Prostate gland (tissue), 2 donors: ENCODE measurements around the gene THEM5.

Experiments used
- POLR2A ChIP-seq: fragments of 450-650 bp; IDR thresholded peaks from one replicate; pipeline ENCODE4 v1.6.1; 2016; ENCODE audit warnings: antibody characterized with exemption, mild to moderate bottlenecking
- TF ChIP-seq, protein P1 (sequence below), 4 experiments: fragments of 200-600 bp in 2 of 4; fragments of 450-650 bp in 2 of 4; sonication (generic) in 2 of 4; IDR thresholded peaks; 1 replicate in 3 of 4; 2 replicates in 1 of 4; pipeline ENCODE4 v1.5.1; 2016 to 2019; ENCODE audit warnings: antibody characterized with exemption in 4 of 4, mild to moderate bottlenecking in 2 of 4, moderate library complexity in 2 of 4

- TF ChIP-seq, protein P1, sequence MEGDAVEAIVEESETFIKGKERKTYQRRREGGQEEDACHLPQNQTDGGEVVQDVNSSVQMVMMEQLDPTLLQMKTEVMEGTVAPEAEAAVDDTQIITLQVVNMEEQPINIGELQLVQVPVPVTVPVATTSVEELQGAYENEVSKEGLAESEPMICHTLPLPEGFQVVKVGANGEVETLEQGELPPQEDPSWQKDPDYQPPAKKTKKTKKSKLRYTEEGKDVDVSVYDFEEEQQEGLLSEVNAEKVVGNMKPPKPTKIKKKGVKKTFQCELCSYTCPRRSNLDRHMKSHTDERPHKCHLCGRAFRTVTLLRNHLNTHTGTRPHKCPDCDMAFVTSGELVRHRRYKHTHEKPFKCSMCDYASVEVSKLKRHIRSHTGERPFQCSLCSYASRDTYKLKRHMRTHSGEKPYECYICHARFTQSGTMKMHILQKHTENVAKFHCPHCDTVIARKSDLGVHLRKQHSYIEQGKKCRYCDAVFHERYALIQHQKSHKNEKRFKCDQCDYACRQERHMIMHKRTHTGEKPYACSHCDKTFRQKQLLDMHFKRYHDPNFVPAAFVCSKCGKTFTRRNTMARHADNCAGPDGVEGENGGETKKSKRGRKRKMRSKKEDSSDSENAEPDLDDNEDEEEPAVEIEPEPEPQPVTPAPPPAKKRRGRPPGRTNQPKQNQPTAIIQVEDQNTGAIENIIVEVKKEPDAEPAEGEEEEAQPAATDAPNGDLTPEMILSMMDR (IDR thresholded peaks at IDR 0.05), result no peak
- no peak for TF ChIP-seq POLR2A
Measured at GRCh38 chr1:151898519-151898991, 45.0 kb upstream of the THEM5 start.
